Mucosa of rectum (tissue), 2 donors: ENCODE results near the gene PPARD.

ENCODE experiments used
- H3K27ac ChIP-seq, 2 donors: one replicate each; pipeline ENCODE4 v1.7.0; 2013; ENCODE audit warnings: inconsistent platforms in 2 of 2, low read depth in 2 of 2, low read length in 2 of 2
- H3K27me3 ChIP-seq, 2 donors: one replicate each; pipeline ENCODE4 v1.7.0; 2013; ENCODE audit warnings: low read length in 2 of 2; ENCODE audit not compliant: control insufficient read depth in 2 of 2, insufficient read depth in 2 of 2
- H3K36me3 ChIP-seq, 2 donors: one replicate each; pipeline ENCODE4 v1.7.0; 2013; ENCODE audit warnings: low read length in 2 of 2; ENCODE audit not compliant: control insufficient read depth in 2 of 2, insufficient read depth in 2 of 2
- H3K4me1 ChIP-seq, 2 donors: one replicate each; pipeline ENCODE4 v1.7.0; 2013; ENCODE audit warnings: low read length in 2 of 2, mild to moderate bottlenecking in 1 of 2; ENCODE audit not compliant: control insufficient read depth in 2 of 2, insufficient read depth in 2 of 2
- H3K4me3 ChIP-seq, 2 donors: one replicate each; pipeline ENCODE4 v1.7.0; 2013; ENCODE audit warnings: low read length in 2 of 2
- H3K9ac ChIP-seq, 2 donors: one replicate each; pipeline ENCODE4 v1.7.0; 2013; ENCODE audit warnings: low read length in 2 of 2, low read depth in 1 of 2, mild to moderate bottlenecking in 1 of 2
- H3K9me3 ChIP-seq, 2 donors: one replicate each; pipeline ENCODE4 v1.7.0; 2013; ENCODE audit warnings: low read length in 2 of 2; ENCODE audit not compliant: control insufficient read depth in 2 of 2
- donor health status: healthy.
- donor health status: Normal muscosa, but diverticular disease.

PPARD gene

GRCh38 chr6:35392111-35392702 lies 49.8 kb downstream of the PPARD start:
- Histone ChIP-seq H3K4me1 (peaks cover 21 to 46% of the 10 kb centered on the region in 2 donors), H3K27me3 (no peaks in the 10 kb centered on the region), H3K27ac (peak overlapping the region; percentile 85 to 93), H3K9me3 (no peaks in the 10 kb centered on the region), H3K9ac (peak overlapping the region; percentile 67 to 71), H3K36me3 (no peaks in the 10 kb centered on the region), H3K4me3 (peak overlapping the region; percentile 28 to 69)

GRCh38 chr6:35392773-35393672 lies 50.7 kb downstream of the PPARD start:
- Histone ChIP-seq H3K9me3 (no peaks in the 10 kb centered on the region), H3K27ac (peak overlapping the region; percentile 85 to 93), H3K9ac (peak overlapping the region; percentile 52 to 53), H3K4me3 (peak overlapping the region; percentile 41 to 69), H3K27me3 (no peaks in the 10 kb centered on the region), H3K36me3 (no peaks in the 10 kb centered on the region), H3K4me1 (peaks cover 21 to 46% of the 10 kb centered on the region in 2 donors)

- H3K27ac ChIP-seq: peak overlapping the region; percentile 20 to 50
- no peak overlapping the region for H3K9ac ChIP-seq
- no peaks in the 10 kb centered on the region for H3K27me3 ChIP-seq
- no peaks in the 10 kb centered on the region for H3K9me3 ChIP-seq
- peaks cover 0 to 3% of the 10 kb centered on the region in 2 donors for H3K36me3 ChIP-seq
- H3K4me3 ChIP-seq: no peak overlapping the region
- H3K4me1 ChIP-seq: peaks cover 11 to 27% of the 10 kb centered on the region in 2 donors
Observed at GRCh38 chr6:35396991-35397390, 54.6 kb downstream of the PPARD start.

- Histone ChIP-seq H3K27ac (no peak overlapping the region), H3K4me3 (no peak overlapping the region), H3K4me1 (peaks cover 12 to 24% of the 10 kb centered on the region in 2 donors), H3K27me3 (no peaks in the 10 kb centered on the region), H3K36me3 (peaks cover 0 to 3% of the 10 kb centered on the region in 2 donors), H3K9me3 (no peaks in the 10 kb centered on the region), H3K9ac (no peak overlapping the region)
Observed at GRCh38 chr6:35397806-35398418, 55.6 kb downstream of the PPARD start.

GRCh38 chr6:35398526-35398925 lies 56.2 kb downstream of the PPARD start:
- H3K27me3 ChIP-seq: no peaks in the 10 kb centered on the region
- no peak overlapping the region for H3K27ac ChIP-seq
- H3K9ac ChIP-seq: no peak overlapping the region
- no peaks in the 10 kb centered on the region for H3K9me3 ChIP-seq
- peaks cover 0 to 3% of the 10 kb centered on the region in 2 donors for H3K36me3 ChIP-seq
- peaks cover 11 to 19% of the 10 kb centered on the region in 2 donors for H3K4me1 ChIP-seq
- H3K4me3 ChIP-seq: no peak overlapping the region

GRCh38 chr6:35400111-35400510 lies 57.8 kb downstream of the PPARD start:
- Histone ChIP-seq H3K36me3 (peaks cover 0 to 6% of the 10 kb centered on the region in 2 donors), H3K4me3 (no peak overlapping the region), H3K9me3 (no peaks in the 10 kb centered on the region), H3K9ac (no peak overlapping the region), H3K27ac (peak overlapping the region in 1 of 2 donors; percentile 19), H3K4me1 (peaks cover 11 to 19% of the 10 kb centered on the region in 2 donors), H3K27me3 (no peaks in the 10 kb centered on the region)

- Histone ChIP-seq H3K9ac (peak overlapping the region in 1 of 2 donors; percentile 24), H3K27ac (peak overlapping the region in 1 of 2 donors; percentile 53), H3K4me3 (no peak overlapping the region), H3K27me3 (no peaks in the 10 kb centered on the region), H3K36me3 (peaks cover 0 to 6% of the 10 kb centered on the region in 2 donors), H3K4me1 (peaks cover 11 to 19% of the 10 kb centered on the region in 2 donors), H3K9me3 (no peaks in the 10 kb centered on the region)
Observed at GRCh38 chr6:35400901-35401311, 58.5 kb downstream of the PPARD start.

GRCh38 chr6:35401514-35401913 lies 59.2 kb downstream of the PPARD start:
- no peak overlapping the region for H3K9ac ChIP-seq
- H3K27ac ChIP-seq: peak overlapping the region in 1 of 2 donors; percentile 53
- H3K9me3 ChIP-seq: no peaks in the 10 kb centered on the region
- H3K4me1 ChIP-seq: peaks cover 11 to 19% of the 10 kb centered on the region in 2 donors
- peaks cover 0 to 6% of the 10 kb centered on the region in 2 donors for H3K36me3 ChIP-seq
- no peak overlapping the region for H3K4me3 ChIP-seq
- no peaks in the 10 kb centered on the region for H3K27me3 ChIP-seq

- Histone ChIP-seq H3K27me3 (no peaks in the 10 kb centered on the region), H3K36me3 (peaks cover 3 to 6% of the 10 kb centered on the region in 2 donors), H3K9me3 (no peaks in the 10 kb centered on the region), H3K27ac (no peak overlapping the region), H3K4me3 (no peak overlapping the region), H3K4me1 (peaks cover 11 to 19% of the 10 kb centered on the region in 2 donors), H3K9ac (no peak overlapping the region)
Observed at GRCh38 chr6:35402136-35402855, 59.9 kb downstream of the PPARD start.
